22Rv1 (cell line): Measurements from ENCODE around the gene RPP38.

ENCODE experiments used
- ZFX ChIP-seq: fragments of 450-650 bp; IDR thresholded peaks from 2 replicates; pipeline ENCODE4 v1.6.1; 2017; ENCODE audit warnings: antibody characterized with exemption, borderline replicate concordance
- TF ChIP-seq, protein P1 (sequence below): fragments of 450-650 bp; IDR thresholded peaks from 2 replicates; pipeline ENCODE4 v1.5.1; 2017; ENCODE audit warnings: mild to moderate bottlenecking

DNA sequence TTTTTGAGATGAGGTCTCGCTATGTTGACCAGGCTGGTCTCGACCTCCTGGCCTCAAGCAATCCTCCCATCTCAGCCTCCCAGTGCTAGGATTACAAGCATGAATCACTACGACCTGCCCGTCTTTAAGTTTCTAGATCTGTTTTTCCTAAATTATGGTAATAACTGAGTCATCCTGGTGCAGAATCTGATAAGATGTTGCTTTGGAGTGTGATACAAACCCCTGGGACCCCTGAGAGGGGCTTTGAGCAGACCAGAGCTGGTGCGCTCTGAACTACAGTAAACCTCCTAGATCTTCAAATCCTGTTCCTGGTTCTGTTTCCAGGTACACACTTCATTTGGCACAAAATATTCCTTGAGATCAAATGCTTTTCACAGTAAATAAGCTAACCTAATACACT, 34.2 kb downstream of the RPP38 start:
- TF ChIP-seq, protein P1, sequence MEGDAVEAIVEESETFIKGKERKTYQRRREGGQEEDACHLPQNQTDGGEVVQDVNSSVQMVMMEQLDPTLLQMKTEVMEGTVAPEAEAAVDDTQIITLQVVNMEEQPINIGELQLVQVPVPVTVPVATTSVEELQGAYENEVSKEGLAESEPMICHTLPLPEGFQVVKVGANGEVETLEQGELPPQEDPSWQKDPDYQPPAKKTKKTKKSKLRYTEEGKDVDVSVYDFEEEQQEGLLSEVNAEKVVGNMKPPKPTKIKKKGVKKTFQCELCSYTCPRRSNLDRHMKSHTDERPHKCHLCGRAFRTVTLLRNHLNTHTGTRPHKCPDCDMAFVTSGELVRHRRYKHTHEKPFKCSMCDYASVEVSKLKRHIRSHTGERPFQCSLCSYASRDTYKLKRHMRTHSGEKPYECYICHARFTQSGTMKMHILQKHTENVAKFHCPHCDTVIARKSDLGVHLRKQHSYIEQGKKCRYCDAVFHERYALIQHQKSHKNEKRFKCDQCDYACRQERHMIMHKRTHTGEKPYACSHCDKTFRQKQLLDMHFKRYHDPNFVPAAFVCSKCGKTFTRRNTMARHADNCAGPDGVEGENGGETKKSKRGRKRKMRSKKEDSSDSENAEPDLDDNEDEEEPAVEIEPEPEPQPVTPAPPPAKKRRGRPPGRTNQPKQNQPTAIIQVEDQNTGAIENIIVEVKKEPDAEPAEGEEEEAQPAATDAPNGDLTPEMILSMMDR, result no peak
- no peak for TF ChIP-seq ZFX
